HG02571 (cell line): ENCODE results near the gene ASCL3.
"Not testable (repeated sequence)": the region's sequence is repeated elsewhere in the genome, so short reads cannot be mapped to it uniquely, and the experiment has no call there.

Source experiments
- ATAC-seq: cut with Tn5 transposase; IDR thresholded peaks from one replicate; pipeline ENCODE4 v1.9.1; 2021; ENCODE audit warnings: mild to moderate bottlenecking, moderate library complexity; ENCODE audit not compliant: unreplicated experiment

Gene ASCL3

DNA sequence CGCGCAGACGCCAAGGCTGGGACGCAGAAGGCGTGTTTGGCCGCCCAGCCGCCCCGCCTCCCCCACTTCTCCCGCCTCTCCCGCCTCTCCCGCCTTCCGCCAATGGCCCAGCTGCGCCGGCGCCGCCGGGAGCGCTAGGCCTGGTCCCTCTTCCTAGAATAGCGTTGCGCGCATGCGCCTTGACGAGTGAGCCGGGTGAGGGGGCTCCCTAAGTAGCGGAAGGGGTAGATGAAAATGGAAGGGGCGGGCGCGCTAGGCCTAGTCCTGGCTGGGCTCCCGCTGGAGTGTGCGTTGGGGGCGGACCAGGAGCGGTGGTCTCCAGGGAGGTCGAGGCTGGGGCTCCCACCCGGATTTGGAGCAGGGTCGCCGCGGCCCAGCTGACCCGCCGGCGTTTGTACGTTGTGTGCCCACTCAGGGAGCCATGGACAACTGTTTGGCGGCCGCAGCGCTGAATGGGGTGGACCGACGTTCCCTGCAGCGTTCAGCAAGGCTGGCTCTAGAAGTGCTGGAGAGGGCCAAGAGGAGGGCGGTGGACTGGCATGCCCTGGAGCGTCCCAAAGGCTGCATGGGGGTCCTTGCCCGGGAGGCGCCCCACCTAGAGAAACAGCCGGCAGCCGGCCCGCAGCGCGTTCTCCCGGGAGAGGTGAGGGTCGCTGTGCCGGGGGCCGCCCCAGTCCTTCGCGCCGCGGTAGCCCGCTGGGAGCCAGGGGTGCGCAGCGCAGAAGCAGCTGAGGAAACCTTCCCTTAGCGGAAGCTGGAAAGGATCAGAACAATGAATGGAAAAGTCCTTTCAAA is 31.6 kb downstream of the ASCL3 start, which contains the start of gene AKIP1:
TSS of gene AKIP1 (plus strand) at position 161 of the 795 bp plus-strand sequence. CDS start at position 422, 261 bp downstream.
- peak; percentile 79 for ATAC-seq

DNA sequence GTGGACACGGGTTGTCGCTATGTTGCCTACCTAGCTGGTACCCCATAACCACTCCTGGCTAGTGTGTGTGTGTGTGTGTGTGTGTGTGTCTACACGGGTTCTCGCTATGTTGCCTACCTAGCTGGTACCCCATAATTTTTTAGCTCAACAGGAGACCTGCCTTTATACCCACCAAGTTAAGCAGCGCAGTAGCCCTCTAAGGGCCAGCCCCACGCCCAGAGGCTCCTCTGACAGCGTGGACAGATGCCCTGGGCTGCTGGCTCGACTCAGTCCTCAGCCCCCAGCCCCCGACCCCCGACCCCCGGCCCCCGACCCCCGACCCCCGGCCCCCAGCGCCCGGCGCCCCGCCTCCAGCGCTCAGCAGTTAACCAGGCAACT is 32.2 kb downstream of the ASCL3 start:
- ATAC-seq: no peak

DNA sequence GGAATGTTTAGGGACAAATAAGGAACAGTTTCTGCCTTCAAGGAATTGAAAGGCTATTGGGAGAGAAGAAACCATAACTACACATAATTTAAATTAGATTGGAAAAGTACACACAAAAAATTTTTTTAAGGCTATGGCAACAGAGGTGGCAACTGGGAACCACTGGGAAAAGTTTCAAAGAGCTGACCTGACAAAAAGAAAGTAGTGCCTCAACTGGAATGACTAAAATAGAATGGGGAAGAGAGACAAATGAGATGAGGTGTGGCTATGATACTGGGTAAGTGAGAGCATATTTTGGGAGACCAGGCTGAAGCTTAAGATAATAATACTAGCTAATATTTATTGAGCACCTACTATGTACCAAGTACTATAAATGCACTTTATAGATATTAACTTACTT is 34.7 kb downstream of the ASCL3 start:
- ATAC-seq: no peak

DNA sequence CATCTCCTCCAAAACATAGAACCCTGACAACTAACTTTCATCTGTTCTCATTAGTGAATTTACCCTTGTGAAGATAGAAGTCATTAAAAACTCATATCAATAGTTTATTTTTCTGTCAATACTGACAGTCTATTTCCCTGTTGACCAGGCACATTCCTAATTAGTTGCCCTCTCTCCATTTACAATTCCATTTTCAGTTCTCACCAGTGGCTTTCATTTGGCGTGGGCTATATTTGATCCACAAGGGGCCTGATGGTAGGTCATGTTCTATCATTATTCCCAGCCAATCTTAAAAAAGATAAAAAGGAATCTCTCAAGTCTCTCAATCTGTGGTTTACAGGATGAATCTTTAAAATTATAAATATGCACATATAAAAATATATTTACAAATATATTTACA is 35.7 kb downstream of the ASCL3 start:
- no peak for ATAC-seq

DNA sequence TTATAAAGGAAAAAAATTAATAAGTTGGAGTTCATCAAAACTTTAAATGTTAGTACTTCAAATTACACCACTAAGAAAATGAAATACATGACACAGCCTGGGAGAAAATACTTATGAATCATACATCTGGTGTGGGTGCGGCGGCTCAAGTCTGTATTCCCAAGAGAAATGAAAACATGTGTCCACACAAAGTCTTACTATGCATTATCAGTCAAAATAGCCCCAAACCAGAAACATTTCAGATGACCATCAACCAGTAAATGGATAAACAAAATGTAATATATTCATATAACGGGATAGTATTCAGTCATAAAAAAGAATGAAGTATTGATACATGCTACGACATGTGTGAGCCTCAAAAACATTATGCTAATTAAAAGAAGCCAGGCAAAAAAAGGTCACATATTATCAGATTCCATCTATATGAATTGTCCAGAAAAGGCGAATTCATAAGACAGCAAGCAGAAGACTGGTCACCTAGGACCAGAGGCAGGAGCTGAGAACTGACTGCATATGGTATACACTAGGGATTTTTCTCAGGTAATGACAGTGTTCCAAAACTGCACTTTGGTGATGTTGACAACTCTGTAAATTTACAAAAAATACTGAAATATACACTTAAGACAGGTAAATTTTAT is 37.2 kb downstream of the ASCL3 start:
- no peak for ATAC-seq

DNA sequence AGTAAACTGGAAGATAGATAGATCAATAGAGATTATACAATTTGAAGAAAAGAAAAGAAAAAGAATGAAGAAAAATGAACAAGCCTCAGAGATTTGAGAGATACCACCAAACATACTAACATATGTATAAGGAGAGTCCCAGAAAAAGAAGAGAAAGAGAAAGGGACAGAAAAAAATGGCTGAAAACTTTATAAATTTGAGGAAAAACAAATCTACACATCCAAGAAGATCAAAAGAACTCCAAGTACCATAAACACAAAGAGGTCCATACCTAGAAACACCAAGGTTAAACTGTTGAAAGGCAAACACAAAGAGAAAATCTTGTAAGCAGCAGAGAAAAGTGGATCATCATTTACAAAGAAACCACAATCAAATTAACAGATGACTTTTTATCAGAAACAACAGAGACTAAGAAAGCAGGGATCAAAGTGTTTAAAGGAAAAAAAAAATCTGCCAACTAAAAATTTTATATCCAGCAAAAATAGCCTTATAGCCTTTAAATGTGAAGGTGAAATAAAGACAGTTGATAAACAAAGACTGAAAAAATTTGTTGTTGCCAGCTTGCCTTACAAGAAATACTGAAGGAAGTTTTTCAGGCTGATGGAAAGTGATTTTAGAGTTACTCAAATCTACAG is 43.6 kb downstream of the ASCL3 start:
- no peak for ATAC-seq

DNA sequence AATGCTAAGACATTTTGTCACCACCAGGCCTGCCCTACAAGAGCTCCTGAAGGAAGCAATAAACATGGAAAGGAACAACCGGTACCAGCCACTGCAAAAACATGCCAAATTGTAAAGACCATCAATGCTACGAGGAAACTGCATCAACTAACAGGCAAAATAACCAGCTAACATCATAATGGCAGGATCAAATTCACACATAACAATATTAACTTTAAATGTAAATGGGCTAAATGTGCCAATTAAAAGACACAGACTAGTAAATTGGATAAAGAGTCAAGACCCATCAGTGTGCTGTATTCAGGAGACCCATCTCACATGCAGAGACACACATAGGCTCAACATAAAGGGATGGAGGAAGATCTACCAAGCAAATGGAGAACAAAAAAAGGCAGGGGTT is 51.6 kb downstream of the ASCL3 start:
- not testable (repeated sequence) for ATAC-seq
